MCF 10A (cell line): ENCODE results near the gene FBXL22. TPM values are rescaled to one million over a fixed set of nuclear protein-coding genes. Genes with fewer than 3 reads are reported as not detected.

Experiments
- BruUV-seq: library from RNA; stranded (reverse); fragments of 400-500 nt; replicated peaks from 2 replicates; lab custom pipeline; 2021; lab: Mats Ljungman, UMichigan
- CTCF ChIA-PET: fragments of 300-600 bp; sonication (Branson Sonifier 250); formaldehyde crosslinking; extraction: SDS; loops from one replicate; lab custom pipeline; 2021; ENCODE audit warnings: antibody characterized with exemption, inconsistent platforms; lab: Yijun Ruan, JAX
- POLR2A ChIA-PET: fragments of 300-600, 350-650 bp; sonication (Branson Sonifier 250); formaldehyde crosslinking; extraction: SDS; loops from one replicate; lab custom pipeline; 2020; ENCODE audit warnings: antibody characterized with exemption, inconsistent platforms; lab: Yijun Ruan, JAX
- DNase-seq: peaks from one replicate; pipeline ENCODE4 v3.0.0-alpha.2; 2018; ENCODE audit not compliant: unreplicated experiment
- H3K27ac Mint-ChIP-seq: one replicate; pipeline ENCODE4 v1.8.0; 2022; ENCODE audit warnings: mild to moderate bottlenecking, low read depth, mixed read lengths; ENCODE audit not compliant: unreplicated experiment
- H3K27me3 Mint-ChIP-seq: one replicate; pipeline ENCODE4 v1.8.0; 2022; ENCODE audit warnings: mixed read lengths; ENCODE audit not compliant: insufficient read depth, unreplicated experiment
- H3K36me3 Mint-ChIP-seq: one replicate; pipeline ENCODE4 v1.8.0; 2022; ENCODE audit warnings: mild to moderate bottlenecking, moderate library complexity, mixed read lengths; ENCODE audit not compliant: insufficient read depth, unreplicated experiment
- H3K4me1 Mint-ChIP-seq: one replicate; pipeline ENCODE4 v1.8.0; 2022; ENCODE audit warnings: mixed read lengths; ENCODE audit not compliant: insufficient read depth, unreplicated experiment
- H3K4me3 Mint-ChIP-seq: one replicate; pipeline ENCODE4 v1.8.0; 2022; ENCODE audit warnings: mild to moderate bottlenecking, moderate library complexity, mixed read lengths; ENCODE audit not compliant: unreplicated experiment
- H3K9me3 Mint-ChIP-seq: one replicate; pipeline ENCODE4 v1.8.0; 2022; ENCODE audit warnings: mixed read lengths; ENCODE audit not compliant: unreplicated experiment
- intact Hi-C: fragments of 100-400 bp; cut with micrococcal nuclease; formaldehyde crosslinking; loops from 2 replicates; pipeline ENCODE4 v1.14.1; 2022
- total RNA-seq: library from RNA; stranded (reverse); gene quantifications from 2 replicates; pipeline ENCODE4 v1.2.3, GENCODE V29; 2022
- TF ChIP-seq, protein P1 (sequence below): fragments of 200-600 bp; IDR thresholded peaks from one replicate; pipeline ENCODE4 v1.8.0; 2022; ENCODE audit warnings: antibody characterized with exemption, mild to moderate bottlenecking; ENCODE audit not compliant: unreplicated experiment

Gene FBXL22
- total RNA-seq, 1 experiment from 2014 or later: 0.58 TPM

DNA sequence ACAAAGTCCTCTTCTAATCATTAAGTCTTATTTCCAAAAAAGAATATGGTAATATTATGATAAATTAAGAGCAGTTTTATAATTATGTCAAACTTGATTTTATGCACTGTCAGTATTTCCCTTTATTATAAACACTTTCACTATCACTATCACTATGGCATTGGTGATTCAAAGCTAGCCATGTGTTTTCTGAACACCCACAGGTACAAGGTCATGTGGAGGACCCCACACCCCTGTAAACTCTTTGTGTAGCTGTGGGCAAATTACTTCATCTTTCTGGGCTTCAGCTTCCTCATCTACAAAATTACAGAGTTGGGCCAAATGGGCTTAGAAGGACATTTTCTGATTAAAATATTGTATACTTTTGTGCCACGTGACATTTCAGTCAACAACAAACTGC lies 41.7 kb downstream of the FBXL22 start:
- no TSS peak for BruUV-seq
- DNase-seq: no peak
- intact Hi-C loops: no loop called here
- Mint-ChIP-seq H3K4me1 (no peaks in the 10 kb centered on the region), H3K27me3 (no peaks in the 10 kb centered on the region), H3K27ac (no peak overlapping the region), H3K4me3 (no peak overlapping the region), H3K9me3 (no peaks in the 10 kb centered on the region), H3K36me3 (peaks cover 65% of the 10 kb centered on the region)
- ChIA-PET CTCF (interaction anchor here (1.2 kb wide), 1 partner anchor 29 kb away, joined by 3 read pairs; no protein-coding TSS in a partner anchor), POLR2A (no interaction called here)
- TF ChIP-seq, protein P1, sequence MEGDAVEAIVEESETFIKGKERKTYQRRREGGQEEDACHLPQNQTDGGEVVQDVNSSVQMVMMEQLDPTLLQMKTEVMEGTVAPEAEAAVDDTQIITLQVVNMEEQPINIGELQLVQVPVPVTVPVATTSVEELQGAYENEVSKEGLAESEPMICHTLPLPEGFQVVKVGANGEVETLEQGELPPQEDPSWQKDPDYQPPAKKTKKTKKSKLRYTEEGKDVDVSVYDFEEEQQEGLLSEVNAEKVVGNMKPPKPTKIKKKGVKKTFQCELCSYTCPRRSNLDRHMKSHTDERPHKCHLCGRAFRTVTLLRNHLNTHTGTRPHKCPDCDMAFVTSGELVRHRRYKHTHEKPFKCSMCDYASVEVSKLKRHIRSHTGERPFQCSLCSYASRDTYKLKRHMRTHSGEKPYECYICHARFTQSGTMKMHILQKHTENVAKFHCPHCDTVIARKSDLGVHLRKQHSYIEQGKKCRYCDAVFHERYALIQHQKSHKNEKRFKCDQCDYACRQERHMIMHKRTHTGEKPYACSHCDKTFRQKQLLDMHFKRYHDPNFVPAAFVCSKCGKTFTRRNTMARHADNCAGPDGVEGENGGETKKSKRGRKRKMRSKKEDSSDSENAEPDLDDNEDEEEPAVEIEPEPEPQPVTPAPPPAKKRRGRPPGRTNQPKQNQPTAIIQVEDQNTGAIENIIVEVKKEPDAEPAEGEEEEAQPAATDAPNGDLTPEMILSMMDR: no peak

DNA sequence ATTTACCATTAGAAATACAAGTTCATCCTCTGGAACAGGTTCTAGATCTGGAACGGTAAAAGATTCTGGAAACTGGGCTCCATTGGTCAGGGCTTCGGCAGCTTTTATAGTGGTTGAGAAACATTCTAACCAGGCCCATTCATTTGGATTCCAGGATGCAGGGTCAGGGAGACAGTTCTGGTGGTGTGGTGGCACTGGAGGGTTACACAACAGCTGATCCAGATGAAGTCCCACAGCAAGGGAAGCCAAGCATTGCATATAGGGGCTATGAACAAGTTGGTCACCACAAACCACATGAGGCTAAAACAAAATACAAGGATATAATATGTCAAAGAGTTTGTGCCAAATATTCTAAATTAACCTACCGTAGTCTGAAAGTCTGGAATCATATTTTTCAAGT lies 43.0 kb downstream of the FBXL22 start:
- TF ChIP-seq, protein P1: no peak
- Mint-ChIP-seq H3K27ac (no peak overlapping the region), H3K36me3 (peaks cover 68% of the 10 kb centered on the region), H3K9me3 (no peaks in the 10 kb centered on the region), H3K4me3 (no peak overlapping the region), H3K27me3 (no peaks in the 10 kb centered on the region), H3K4me1 (no peaks in the 10 kb centered on the region)
- POLR2A ChIA-PET: no interaction called here
- no peak for DNase-seq
- intact Hi-C loops: no loop called here
- CTCF ChIA-PET: interaction anchor here (0.7 to 1.2 kb wide), 5 partner anchors 16 to 1061 kb away, joined by 3 to 4 read pairs (median 3); partner anchors contain the start of gene DAPK2
- BruUV-seq: no TSS peak

Other genes starting within 250 kb of the FBXL22 start
- 19.6 and 20.3 TPM in 2 replicates for gene CA12, start 215.5 kb upstream of the FBXL22 start, total RNA-seq
- 59.0 and 70.2 TPM in 2 replicates for gene USP3, start 92.8 kb upstream of the FBXL22 start, total RNA-seq
- 34.0 and 34.3 TPM in 2 replicates for gene HERC1, start 236.6 kb downstream of the FBXL22 start, total RNA-seq